NCI-H446 (cell line): ENCODE measurements around the gene ATP1A1.

Source experiments
- DNase-seq, 2 experiments: peaks; one replicate each; lab custom pipeline; 2025; lab: John Stamatoyannopoulos, UW

The ATP1A1 gene

DNA sequence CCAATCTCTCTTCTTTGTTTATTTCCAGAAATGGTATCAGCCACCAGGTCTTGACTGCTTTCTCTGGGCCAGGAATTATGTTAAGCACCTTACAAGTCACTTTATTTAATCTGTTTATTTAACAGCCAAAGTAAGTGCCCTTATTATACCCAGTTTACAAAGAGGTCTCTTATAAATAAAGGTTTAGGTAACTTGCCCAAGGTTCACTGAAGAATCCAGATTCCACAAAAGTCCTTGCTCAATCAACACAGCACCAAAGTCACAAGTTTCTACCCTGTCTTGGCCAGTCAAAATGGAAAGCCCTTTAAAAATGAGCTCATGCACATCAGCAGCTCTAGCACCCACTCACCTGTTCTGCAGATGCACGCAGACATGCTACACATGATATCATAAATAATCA, 28.0 kb upstream of the ATP1A1 start:
- DNase-seq, result no peak

DNA sequence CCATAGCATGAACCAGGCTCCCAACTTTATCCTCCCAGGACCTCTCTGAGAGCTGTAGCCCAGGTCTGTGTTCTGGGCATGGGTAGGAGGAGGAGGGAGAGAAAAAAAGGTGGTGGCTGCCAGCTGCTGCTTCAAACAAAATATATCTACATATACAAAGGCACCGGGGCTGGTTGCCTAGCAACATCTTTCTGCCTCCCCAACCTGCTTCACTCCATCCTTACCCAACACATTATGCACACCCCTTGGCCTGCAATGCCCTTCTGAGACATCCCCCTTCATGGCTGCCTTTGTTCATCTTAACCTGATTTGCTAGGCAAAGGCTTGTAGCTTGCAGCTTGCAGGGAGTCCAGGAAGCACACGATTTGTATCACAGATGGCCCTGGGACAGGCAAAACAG, 27.2 kb upstream of the ATP1A1 start:
- DNase-seq, result no peak

DNA sequence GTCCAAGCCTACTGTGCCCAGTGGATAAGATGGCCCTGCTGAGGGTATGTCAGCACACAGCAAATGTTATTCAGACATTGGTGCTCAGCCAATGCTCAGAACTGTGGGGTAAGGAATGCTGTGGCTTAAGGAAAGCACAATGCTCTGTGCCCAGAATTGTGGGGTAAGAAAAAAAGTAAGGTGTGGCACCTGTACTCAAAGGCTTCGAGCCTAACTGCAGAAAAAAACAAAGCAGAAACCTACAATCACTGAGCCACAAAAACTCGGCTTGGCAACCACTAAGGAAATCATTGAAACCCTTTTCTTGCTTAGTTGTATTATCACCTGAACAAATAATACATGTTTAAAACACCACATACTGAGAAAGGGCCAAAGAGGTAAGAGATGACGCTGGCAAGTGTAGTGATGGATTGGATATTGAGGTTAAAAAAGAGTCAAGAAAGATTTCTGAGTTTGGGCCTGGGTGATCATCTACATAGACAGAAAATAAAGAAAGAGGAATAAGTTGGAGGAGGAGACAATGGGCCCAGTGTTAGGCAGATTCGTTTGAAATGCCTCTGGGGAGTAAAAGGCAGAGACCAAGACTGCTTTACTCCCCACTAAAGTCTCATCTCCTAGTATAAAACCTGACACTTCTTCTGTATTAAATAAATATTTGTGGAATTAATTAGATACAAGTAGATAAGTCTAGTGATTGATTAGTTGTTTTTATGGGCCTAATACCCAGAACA, 25.9 kb upstream of the ATP1A1 start:
- DNase-seq, result no peak

DNA sequence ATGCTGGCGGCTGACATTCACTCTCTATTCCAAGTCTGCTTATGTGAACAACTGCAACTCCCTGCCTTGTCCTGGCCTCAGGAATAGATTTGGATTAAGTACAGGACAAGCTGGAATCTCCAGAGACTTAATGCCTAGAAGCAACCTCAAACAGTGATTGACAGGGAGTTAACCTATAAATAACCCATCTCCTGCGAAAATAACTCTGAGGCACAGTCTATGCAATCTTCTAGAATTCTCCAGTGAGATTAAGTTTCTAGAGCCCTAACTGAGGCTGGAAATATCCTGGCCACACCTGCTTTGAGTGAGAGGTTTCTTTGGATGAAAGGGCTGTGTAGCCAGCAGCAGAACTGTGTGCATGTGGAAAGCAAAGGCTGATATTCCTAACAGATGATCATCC, 25.3 kb upstream of the ATP1A1 start:
- no peak for DNase-seq

DNA sequence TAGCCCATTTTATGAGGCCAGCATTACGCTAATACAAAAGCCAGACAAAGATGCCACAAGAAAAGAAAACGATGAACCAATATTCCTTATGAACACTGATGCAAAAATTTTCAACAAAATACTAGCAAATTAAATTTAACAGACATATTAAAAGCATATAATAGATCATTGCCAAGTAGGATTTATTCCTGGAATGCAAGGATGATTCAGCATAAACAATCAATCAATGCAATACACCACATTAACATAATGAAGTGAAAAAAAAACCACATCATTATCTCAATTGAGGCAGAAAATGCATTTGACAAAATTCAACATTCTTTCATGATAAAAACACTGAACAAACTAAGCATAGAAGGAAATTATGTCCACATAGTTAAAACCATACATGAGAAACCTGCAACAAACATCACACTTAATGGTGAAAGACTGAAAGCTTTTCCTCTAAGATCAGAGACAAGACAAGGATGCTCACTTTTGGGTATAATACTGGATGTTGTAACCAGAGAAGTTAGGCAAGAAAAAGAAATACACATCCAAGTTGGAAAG, 22.9 kb upstream of the ATP1A1 start:
- no peak for DNase-seq

DNA sequence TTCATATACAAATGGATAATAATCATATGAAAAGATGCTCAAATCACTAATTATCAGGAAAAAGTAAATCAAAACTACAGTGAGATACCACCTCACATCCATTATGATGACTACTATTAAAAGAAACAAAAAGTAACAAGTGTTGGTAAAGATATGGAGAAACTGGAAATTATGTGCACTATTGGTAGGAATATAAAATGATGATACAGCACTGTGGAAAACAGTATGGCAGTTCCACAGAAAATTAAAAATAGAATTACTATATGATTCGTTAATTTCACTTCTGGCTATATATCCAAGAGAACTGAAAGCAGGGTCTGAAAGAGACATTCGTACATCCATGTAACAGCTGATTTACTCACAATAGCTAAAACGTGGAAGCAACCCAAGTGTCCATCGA, 21.1 kb upstream of the ATP1A1 start:
- DNase-seq, result no peak

DNA sequence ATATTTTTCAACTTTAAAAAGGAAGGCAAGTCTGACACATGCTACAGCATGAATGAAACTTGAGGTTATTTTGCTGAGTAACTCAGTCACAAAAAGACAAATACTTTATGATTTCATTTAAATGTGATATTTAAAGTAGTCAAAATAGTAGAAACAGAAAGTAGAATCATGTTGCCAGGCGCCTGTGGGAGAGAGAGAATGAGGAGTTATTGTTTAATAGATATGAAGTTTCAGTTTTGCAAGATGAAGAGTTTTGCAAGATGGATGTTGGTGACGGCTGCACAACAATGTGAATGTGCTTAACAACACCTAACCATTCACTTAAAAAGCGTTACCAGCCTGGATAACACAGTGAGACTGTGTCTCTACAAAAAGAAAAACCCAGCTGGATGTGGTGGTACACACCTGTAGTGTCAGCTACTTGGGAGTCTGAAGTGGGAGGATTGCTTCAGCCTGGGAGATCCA, 20.7 kb upstream of the ATP1A1 start:
- DNase-seq, result no peak

DNA sequence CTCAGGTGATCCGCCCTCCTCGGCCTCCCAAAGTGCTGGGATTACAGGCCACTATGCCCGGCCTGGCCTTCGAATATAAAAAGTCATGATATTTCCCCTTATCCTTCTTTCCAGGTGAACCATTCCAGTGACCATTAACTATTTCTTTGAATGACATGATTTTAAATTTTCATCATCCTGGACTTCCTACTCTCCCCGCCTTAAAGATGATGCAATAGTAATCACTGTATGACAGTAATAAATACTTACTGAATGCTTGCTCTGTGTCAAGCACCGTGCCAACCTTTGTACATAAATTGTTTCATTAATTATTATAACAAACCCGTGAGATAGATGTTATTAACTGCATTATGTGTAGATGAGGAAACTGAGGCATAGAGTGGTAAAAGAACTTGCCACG, 19.9 kb upstream of the ATP1A1 start:
- no peak for DNase-seq

DNA sequence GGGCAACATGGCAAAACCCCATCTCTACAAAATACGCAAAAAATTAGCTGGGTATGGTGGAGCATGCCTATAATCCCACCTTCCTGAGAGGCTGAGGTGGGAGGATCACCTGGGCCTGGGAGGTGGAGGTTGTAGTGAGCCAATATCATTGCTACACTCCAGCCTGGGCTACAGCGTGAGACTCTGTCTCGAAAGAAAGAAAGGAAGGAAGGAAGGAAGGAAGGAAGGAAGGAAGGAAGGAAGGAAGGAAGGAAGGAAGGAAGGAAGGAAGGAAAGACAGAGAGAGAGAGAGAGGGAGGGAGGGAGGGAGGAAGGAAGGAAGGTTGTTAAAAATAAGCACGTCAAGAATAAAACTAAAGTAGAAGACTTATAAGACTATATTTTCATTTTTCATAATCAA, 17.0 kb upstream of the ATP1A1 start:
- DNase-seq, result no peak

DNA sequence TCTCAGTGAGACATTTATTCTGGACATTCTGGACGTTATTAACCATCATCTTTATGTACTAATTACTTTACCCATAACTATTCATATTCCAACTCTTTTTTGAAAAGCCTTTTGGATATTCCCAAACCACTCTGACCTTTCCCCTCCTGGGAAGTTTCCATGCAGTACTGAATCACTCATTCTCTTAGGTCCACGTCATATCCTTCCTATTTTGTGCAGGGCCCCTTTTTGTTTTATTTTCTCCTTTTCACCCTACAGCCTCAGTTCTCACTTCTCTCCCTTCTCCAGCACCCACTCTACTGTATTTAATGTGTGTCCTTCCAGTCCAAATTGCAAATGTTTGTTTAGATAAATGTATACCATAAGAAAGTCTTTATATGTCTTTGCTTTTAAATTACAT, 16.4 kb upstream of the ATP1A1 start:
- no peak for DNase-seq

DNA sequence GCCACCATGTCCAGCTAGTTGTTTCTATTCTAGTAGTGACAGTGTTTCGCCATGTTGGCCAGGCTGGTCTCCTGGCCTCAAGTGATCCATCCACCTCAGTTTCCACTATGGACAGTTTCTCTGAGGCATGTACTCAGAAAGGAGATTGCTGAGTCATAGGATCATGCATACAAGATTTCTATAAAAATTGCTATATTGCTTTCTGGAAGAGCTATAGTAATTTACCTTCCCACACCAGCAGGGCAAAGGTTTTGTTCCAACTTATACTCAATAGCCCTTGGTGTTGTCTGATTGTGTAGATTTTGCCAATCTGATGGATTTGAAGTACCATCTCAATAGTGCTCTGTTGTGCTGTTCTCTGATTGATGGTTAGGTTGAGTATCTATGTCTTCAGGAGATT, 15.6 kb upstream of the ATP1A1 start:
- DNase-seq, result no peak

DNA sequence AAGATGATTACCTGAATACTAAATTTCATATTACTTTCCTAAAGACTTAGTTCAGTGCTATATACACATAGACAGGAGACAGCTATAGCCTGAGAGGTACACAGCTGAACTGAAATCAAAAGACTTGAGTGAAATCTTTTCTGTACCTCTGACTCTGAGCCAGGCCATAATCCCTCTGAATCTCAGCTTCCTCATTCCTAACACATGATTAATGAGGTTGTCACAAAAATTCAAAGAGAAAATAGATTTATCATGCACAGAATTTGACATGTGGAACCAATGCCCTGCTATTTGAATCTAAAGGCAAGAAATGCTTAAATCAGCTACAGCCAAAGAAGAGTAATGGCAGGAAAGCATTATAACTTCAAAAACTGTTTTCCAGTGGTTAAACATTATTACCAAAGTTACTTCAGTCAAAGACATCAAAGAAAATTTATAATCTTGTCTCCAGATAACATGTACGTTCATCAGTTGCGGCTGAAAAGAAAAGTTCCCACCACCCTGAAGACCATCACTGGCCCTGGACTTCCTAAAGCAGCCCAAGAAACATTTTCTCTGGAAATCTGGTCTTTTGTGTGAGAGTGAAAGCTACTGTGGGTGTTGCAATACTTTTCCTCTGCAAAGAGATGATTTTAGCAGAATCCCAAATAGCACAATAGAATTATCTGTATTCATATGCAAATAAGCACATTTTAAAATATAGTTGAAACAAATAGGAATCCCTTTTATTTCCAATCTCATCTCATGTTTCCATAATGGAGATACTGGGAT, 13.8 kb upstream of the ATP1A1 start:
- DNase-seq, result no peak

DNA sequence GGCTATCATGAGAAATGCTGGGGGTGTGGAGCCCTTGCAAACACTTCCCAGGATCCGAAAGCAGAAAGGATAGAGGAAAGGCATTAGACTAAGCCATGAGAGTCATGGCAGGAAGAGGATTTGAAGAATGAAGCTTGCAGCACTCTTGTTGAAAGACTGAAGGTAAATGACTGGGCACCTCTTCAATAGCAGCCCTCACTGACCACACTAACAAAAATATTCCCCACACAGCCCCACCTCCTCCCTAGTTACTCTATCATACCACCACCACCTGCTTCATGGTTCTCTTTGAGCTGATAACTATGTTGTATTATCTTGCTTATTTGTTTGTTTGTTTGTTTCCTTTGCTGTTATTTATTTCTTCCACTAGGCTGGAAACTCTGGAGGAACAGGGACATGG, 13.2 kb upstream of the ATP1A1 start:
- no peak for DNase-seq

DNA sequence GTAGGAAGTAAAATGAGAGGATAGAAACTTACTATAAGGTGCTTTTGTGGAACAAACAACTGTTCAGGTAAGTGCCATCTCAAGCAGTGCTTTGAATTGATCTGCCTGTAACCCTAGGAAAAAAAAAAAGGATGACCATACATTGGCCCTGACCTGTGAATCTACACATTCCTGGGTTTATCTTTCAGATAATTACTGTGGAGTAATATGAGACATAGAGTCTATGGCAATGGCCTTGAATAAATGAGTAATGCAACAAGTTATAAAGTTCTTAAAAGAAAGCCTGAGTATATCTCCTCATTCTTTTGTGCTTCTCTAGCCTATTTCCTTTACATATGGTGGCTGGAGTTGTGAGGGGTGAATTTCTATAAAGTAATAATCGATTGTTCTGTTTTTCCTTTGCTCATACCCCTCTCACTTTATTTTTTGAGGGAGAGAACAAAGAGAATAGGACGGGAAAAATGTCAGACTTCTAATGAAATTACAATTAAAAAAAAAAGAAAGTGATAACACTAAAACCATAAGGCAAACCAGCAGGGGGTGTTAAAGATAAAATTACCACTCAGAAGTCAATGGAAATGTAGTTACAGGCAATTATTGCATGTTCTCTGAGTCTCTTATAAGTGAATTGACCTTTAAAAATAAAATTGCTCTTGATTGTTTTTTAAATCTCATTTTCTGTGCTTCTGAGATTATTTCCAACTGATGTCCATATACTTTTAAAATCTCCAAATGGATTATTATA, 12.4 kb upstream of the ATP1A1 start:
- DNase-seq, result no peak

DNA sequence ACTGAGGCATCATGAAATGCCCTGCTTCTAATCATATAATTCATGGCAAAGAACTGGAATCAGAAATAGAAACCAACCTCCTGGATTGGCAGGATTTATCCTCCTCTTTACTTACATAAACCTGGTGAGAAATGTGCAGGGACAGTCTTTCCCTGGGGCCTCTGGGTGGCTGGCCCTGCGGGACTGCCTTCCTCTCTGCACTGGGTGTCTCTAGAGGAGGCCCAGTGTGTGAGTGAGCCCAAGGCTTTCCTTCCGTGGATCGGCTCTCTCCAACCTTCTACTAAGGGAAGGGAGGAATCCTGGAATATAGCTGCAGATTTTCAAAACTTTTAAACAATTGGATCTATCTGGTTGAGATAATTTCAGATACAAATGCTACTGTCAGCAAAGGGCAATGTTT, 11.4 kb upstream of the ATP1A1 start:
- no peak for DNase-seq

DNA sequence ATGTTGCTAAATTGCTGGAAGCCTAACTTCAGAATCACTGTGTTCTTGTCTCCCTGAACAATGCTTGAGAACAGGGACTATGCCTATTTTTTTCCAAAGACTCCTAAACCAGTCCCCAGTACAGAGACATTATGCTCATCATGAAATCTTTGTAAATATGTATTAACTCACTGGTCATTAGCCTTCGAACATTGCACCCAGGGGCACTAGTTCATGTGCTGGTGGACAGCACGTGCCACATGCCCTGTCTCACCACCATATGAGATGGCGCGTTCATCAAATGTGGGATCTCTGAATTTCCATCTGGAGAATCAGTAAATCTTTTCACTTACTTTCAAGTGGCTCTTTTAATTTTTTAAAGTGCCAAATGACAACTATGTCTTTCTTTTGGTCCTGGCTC, 11.0 kb upstream of the ATP1A1 start:
- DNase-seq, result no peak

DNA sequence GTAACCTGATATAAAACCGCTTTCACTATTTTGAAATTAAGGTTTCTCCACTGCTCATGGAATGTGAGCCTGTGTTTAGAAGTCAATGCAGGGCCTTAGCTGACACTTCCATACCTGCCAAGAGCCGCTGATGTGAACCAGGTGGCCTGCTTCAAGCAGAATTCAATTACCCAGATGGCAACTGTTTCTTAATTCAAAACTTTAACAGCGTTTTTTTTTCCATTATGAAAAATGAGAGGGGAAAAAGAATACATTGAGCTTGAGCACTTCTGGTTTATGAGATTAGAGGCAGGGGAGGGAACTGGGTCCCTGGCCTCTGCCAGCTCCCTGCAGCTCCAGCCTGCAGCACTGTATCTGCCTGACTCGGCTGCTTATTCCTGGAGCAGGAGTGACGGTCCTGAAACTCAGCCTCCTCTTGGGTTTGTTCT, 7.7 kb upstream of the ATP1A1 start:
- no peak for DNase-seq

DNA sequence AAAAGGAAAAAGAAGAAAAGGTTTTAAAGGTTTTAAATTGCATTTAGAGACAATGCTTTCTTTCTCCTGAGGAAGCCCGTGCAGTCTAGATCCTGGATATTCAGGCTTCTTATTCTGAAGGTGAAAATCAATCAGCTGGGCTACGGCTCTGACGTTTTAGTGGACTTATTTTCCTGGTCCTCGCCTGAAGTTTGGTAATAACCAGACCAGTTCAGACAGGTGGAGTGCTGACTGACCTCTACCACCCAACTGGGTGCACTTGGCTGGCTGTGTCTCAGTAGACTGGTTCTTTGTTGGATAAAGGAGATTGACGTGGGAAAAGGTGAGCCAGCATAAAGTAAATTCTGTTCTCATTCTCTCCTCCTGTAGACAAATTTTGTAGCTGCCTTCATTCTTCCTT, 7.2 kb upstream of the ATP1A1 start:
- DNase-seq, result no peak

DNA sequence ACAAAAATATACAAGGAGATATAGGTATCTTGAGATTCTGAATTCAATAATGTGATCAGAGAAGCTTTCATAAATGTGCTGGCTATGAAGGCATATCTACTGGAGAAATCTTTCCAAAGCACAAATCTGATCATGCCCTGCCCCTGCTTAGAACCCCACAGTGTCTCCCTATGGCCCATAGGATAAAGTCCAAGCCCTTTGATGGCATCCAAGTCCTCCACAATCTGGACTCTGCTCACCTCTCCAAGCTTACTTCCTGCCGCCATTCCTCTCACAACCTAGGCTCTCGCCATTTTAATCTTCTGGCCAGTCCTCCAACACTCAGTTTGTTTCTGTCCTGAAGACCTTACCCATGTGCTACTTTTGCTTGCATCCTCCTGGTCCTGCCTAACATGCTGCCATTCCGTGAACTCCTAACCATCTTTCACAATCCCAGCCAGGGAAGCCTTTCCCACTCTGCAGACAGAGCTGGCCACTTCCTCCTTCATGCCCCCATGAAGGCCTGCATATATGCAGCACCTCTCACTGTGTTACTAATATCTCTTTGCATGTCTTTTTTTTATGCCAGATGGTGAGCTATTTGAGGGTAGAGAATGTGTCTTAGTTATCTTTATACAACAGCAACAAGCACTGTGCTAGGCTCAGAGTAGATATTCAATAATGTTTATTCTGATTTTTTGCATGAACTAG, 5.6 kb upstream of the ATP1A1 start:
- DNase-seq, result no peak

DNA sequence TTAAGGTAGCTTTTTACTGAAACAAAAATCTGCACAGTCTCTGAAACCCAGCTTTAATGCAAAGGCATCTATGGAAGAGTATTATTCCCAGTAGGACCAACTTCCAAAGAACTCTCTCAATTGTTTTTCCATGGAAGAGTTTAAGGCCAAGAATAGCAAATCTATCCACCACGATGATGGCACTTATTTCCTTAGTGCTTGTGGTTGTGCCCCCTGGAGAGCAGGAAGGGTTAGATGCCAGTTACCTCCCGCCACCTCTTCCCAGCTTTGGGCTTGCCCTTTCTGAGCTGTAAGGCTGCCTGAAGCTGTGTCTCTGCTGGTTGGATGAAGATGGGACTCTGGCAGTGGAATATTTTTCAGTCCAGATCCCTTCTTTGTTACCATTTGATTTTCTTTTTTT, 4.8 kb upstream of the ATP1A1 start:
- no peak for DNase-seq

DNA sequence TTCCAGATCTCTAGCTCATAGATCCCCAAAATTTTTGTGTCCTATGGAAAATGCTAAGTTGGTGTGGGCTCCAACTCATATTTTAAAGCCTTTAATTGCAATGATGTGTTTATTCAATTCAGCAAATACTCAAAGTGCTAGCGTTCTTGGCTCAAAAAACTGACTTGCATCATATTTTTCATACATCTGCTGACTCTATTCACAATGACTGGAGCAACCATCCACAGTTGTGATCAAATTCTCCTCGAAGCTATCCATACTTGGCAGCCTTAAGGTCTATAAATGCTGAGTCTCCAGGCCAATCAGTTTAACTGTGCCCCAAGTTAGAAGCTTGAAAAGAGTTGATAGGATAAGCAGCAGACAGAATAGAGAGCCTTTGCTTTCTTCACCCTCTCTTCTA, 2.9 kb upstream of the ATP1A1 start:
- peak in 1 of 2 experiments; percentile 24 for DNase-seq

DNA sequence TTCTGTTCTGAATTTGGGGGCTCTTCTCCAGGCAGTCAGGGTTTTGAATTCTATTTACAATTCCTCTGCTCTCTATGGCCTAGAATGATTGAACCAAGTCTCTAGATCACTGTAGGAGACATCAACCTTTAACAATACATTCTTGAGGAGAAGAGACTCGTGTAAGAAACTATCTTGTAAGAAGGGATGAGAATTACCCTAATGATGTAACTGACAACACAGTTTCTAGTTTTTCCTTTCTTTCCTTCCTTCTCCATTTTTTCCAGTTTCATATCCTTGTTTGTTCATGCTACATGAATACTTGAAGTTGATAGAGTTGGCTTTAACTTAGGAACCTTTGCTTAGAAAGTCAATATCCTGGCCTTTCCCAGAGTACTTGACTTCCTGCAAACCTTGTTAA, 1.3 kb upstream of the ATP1A1 start:
- DNase-seq, result no peak
